Panc1 (cell line): Measurements from ENCODE around the gene CTSD. TPM values are rescaled to one million over a fixed set of nuclear protein-coding genes. Genes with fewer than 3 reads are reported as not detected.

Experiments
- ATAC-seq: fragments of 200-7000 bp; cut with Tn5 transposase; 2 replicates; pipeline ENCODE4 v1.9.1; 2020; ENCODE audit warnings: mild to moderate bottlenecking, moderate library complexity
- BruUV-seq: library from RNA; stranded (reverse); fragments of 400-500 nt; replicated peaks from 2 replicates; lab custom pipeline; 2021; lab: Mats Ljungman, UMichigan
- CTCF ChIA-PET: fragments of 300-600 bp; sonication (Branson Sonifier 250); formaldehyde crosslinking; loops from one replicate; lab custom pipeline; 2022; ENCODE audit warnings: antibody characterized with exemption; lab: Charles Lee
- POLR2A ChIA-PET: fragments of 300-600 bp; sonication (Branson Sonifier 250); formaldehyde crosslinking; loops from one replicate; lab custom pipeline; 2022; ENCODE audit warnings: antibody characterized with exemption; lab: Charles Lee
- DNase-seq: peaks from one replicate; pipeline ENCODE4 v3.0.0-alpha.2; 2010; ENCODE audit warnings: low read depth, low spot score
- H3K27ac ChIP-seq: 2 replicates; pipeline ENCODE4 v1.5.1; 2011; ENCODE audit warnings: mild to moderate bottlenecking, low read length, inconsistent platforms
- H3K27me3 ChIP-seq: fragments of 200-500 bp; sonication (Bioruptor generic); 2 replicates; pipeline ENCODE4 v1.6.0; 2014; ENCODE audit warnings: low read length, inconsistent platforms; ENCODE audit not compliant: control insufficient read depth, insufficient read depth
- H3K36me3 ChIP-seq: fragments of 200-500 bp; sonication (Bioruptor generic); 2 replicates; pipeline ENCODE4 v1.5.1; 2014; ENCODE audit warnings: inconsistent platforms, mild to moderate bottlenecking, low read length, moderate library complexity; ENCODE audit not compliant: control insufficient read depth, insufficient read depth
- H3K4me1 ChIP-seq: 2 replicates; pipeline ENCODE4 v1.5.1; 2011; ENCODE audit warnings: inconsistent platforms, mild to moderate bottlenecking, low read length, moderate library complexity; ENCODE audit not compliant: control insufficient read depth, insufficient read depth
- H3K4me3 ChIP-seq, 2 experiments: 2 replicates each; pipeline ENCODE4 v1.5.1; 2011 to 2012; ENCODE audit warnings: low read depth in 2 of 2, low read length in 2 of 2, mild to moderate bottlenecking in 2 of 2, inconsistent platforms in 1 of 2, moderate library complexity in 1 of 2
- H3K9me3 ChIP-seq: fragments of 200-500 bp; sonication (Bioruptor generic); 2 replicates; pipeline ENCODE4 v1.5.1; 2014; ENCODE audit warnings: low read depth, mild to moderate bottlenecking, inconsistent platforms, low read length, moderate library complexity; ENCODE audit not compliant: control insufficient read depth, insufficient read depth
- POLR2AphosphoS5 ChIP-seq: IDR thresholded peaks from 2 replicates; pipeline ENCODE4 v1.6.1; 2012; ENCODE audit warnings: mild to moderate bottlenecking, low read depth, low read length, moderate library complexity
- SIN3A ChIP-seq: IDR thresholded peaks from 2 replicates; pipeline ENCODE4 v1.6.1; 2012; ENCODE audit warnings: low read depth, mild to moderate bottlenecking, low read length, moderate library complexity, borderline replicate concordance; ENCODE audit not compliant: insufficient read depth
- TCF7L2 ChIP-seq: IDR thresholded peaks from 2 replicates; pipeline ENCODE4 v1.6.1; 2011; ENCODE audit warnings: mild to moderate bottlenecking, low read depth, low read length, inconsistent platforms
- in situ Hi-C: cut with HindIII; loops from 2 replicates; pipeline ENCODE4 v1.10.0; 2016; ENCODE audit warnings: low sequenced_read_pairs, low pct_unique_long_range_greater_than_20kb
- intact Hi-C: fragments of 100-400 bp; cut with micrococcal nuclease; formaldehyde crosslinking; loops from one replicate; pipeline ENCODE4 v1.10.0; 2022; ENCODE audit not compliant: unreplicated experiment
- total RNA-seq: library from RNA; stranded (reverse); gene quantifications from one replicate; pipeline ENCODE4 v1.2.1, GENCODE V29; 2021; ENCODE audit not compliant: unreplicated experiment
- TF ChIP-seq, protein P1 (sequence below): fragments of 450-650 bp; IDR thresholded peaks from 2 replicates; pipeline ENCODE4 v1.5.1; 2017; ENCODE audit warnings: mild to moderate bottlenecking
- TF ChIP-seq, protein P2 (sequence below), 2 experiments: IDR thresholded peaks; 2 replicates each; pipeline ENCODE4 v1.6.1; 2011 to 2012; ENCODE audit warnings: low read depth in 2 of 2, control low read depth in 1 of 2, low read length in 1 of 2, mild to moderate bottlenecking in 1 of 2, moderate library complexity in 1 of 2; ENCODE audit not compliant: insufficient read depth in 1 of 2

The CTSD gene
- total RNA-seq, 1 experiment from 2014 or later: 1,813 TPM

DNA sequence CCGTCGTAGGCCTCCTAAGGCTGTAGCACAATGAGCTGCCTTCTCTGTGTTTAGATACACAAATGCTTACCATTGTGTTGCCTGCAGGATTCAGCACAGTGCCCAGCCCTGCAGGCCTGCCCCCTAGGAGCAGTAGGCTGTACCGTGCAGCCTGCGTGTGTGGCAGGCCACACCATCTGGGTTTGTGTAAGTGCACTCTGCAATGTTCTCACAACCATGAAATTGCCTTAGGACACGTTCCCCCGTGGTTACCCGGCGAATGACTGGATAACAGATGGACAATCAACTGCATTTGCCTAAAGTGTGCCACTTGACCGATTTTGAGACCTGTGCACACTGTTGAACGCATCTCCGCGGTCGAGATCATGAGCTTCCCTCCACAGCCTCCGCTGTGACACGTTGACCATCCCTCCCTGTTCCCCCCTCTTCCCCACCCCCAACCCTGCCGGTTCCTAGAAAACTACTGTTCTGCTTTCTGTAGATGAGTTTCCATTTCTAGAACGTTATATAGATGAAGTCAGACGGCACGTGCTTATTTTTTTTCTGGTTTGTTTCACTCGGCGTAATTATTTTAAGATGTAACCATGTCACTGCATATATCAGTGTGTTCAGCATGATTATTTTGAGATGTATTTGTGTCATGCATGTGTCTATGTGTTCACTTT, 22.2 kb upstream of the CTSD start:
- CTCF ChIA-PET: interaction anchor here (0.7 to 1.6 kb wide), 6 partner anchors 31 to 330 kb away, joined by 4 to 14 read pairs (median 8); no protein-coding TSS in a partner anchor
- Histone ChIP-seq H3K27me3 (no peaks in the 10 kb centered on the region), H3K9me3 (no peaks in the 10 kb centered on the region), H3K4me1 (peaks cover 37% of the 10 kb centered on the region), H3K4me3 (no peak overlapping the region), H3K27ac (peak overlapping the region; percentile 2; the same call in 1 of the 2 replicates), H3K36me3 (no peaks in the 10 kb centered on the region)
- BruUV-seq: no TSS peak
- POLR2A ChIA-PET: interaction anchor here (0.6 kb wide), 1 partner anchor 42 kb away, joined by 3 read pairs; no protein-coding TSS in a partner anchor
- TF ChIP-seq, protein P1, sequence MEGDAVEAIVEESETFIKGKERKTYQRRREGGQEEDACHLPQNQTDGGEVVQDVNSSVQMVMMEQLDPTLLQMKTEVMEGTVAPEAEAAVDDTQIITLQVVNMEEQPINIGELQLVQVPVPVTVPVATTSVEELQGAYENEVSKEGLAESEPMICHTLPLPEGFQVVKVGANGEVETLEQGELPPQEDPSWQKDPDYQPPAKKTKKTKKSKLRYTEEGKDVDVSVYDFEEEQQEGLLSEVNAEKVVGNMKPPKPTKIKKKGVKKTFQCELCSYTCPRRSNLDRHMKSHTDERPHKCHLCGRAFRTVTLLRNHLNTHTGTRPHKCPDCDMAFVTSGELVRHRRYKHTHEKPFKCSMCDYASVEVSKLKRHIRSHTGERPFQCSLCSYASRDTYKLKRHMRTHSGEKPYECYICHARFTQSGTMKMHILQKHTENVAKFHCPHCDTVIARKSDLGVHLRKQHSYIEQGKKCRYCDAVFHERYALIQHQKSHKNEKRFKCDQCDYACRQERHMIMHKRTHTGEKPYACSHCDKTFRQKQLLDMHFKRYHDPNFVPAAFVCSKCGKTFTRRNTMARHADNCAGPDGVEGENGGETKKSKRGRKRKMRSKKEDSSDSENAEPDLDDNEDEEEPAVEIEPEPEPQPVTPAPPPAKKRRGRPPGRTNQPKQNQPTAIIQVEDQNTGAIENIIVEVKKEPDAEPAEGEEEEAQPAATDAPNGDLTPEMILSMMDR: no peak
- TF ChIP-seq SIN3A: no peak
- TF ChIP-seq, protein P2, sequence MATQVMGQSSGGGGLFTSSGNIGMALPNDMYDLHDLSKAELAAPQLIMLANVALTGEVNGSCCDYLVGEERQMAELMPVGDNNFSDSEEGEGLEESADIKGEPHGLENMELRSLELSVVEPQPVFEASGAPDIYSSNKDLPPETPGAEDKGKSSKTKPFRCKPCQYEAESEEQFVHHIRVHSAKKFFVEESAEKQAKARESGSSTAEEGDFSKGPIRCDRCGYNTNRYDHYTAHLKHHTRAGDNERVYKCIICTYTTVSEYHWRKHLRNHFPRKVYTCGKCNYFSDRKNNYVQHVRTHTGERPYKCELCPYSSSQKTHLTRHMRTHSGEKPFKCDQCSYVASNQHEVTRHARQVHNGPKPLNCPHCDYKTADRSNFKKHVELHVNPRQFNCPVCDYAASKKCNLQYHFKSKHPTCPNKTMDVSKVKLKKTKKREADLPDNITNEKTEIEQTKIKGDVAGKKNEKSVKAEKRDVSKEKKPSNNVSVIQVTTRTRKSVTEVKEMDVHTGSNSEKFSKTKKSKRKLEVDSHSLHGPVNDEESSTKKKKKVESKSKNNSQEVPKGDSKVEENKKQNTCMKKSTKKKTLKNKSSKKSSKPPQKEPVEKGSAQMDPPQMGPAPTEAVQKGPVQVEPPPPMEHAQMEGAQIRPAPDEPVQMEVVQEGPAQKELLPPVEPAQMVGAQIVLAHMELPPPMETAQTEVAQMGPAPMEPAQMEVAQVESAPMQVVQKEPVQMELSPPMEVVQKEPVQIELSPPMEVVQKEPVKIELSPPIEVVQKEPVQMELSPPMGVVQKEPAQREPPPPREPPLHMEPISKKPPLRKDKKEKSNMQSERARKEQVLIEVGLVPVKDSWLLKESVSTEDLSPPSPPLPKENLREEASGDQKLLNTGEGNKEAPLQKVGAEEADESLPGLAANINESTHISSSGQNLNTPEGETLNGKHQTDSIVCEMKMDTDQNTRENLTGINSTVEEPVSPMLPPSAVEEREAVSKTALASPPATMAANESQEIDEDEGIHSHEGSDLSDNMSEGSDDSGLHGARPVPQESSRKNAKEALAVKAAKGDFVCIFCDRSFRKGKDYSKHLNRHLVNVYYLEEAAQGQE (IDR thresholded peaks at IDR 0.05; ENCODE audit: insufficient read depth in 1 of 2, low read depth in 2 of 2, low read length in 1 of 2): no peak
- no peak for TF ChIP-seq TCF7L2
- TF ChIP-seq POLR2AphosphoS5: no peak
- intact Hi-C loops: no loop called here
- ATAC-seq (no peak), DNase-seq (no peak)
- in situ Hi-C loops: no loop called here

DNA sequence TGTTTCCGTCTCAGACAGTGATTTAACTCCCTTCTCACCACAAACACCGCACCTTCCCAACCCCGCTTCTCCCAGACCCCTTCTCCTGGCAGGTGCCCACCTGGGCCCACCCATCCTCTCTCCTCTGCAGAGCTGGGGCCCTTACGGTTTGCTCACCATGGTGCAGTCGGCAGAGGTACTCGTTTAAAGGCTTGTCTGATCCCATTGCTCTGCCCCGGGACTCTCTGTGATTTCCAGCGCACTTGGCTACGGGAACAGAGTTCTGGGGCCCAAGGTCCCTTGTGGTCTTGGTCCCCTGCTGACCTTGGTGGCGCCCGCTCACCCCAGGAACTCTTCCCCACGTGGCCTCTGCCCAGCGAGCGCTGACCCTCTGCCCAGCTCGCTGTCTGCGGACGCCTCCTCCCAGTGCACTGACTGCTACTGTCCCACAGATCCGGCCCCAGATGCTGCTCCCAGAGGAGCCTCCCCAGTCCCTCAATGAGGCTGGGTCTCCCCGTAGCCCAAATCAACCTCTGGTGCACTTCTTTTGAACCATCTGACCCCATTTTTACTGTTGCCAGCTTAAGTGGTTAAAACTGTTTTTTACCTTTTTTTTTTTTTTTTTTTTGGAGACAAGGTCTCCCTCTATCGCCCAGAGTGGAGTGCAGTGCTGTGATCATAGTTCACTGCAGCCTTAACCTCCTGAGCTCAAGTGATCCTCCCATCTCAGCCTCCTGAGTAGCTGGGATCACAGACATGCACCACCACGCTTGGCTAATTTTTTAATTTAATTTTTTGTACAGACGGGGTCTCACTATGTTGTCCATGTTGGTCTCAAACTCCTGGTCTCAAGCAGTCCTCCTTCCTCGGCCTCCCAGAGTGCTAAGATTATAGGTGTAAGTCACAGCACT, 21.3 kb upstream of the CTSD start:
- Histone ChIP-seq H3K27me3 (no peaks in the 10 kb centered on the region), H3K36me3 (no peaks in the 10 kb centered on the region), H3K27ac (peak overlapping the region; percentile 18; the same call in 1 of the 2 replicates), H3K9me3 (no peaks in the 10 kb centered on the region), H3K4me1 (peaks cover 46% of the 10 kb centered on the region), H3K4me3 (no peak overlapping the region)
- no TSS peak for BruUV-seq
- ATAC-seq: no peak
- in situ Hi-C loops (no loop called here), intact Hi-C loops (no loop called here)
- ChIA-PET POLR2A (interaction anchor here (0.6 to 0.7 kb wide), 2 partner anchors 24 to 43 kb away, joined by 3 to 10 read pairs; no protein-coding TSS in a partner anchor), CTCF (interaction anchor here (0.6 to 1.6 kb wide), 7 partner anchors 30 to 331 kb away, joined by 4 to 14 read pairs (median 8); no protein-coding TSS in a partner anchor)
- no peak for TF ChIP-seq TCF7L2
- no peak for TF ChIP-seq SIN3A
- TF ChIP-seq, protein P2 (IDR thresholded peaks at IDR 0.05; ENCODE audit: insufficient read depth in 1 of 2, low read depth in 2 of 2, low read length in 1 of 2): no peak
- no peak for TF ChIP-seq POLR2AphosphoS5
- TF ChIP-seq, protein P1: no peak
- no peak for DNase-seq
